Neural cell (in vitro differentiated cells): ENCODE data around the gene ZFP1. TPM values are rescaled to one million over a fixed set of nuclear protein-coding genes. Genes with fewer than 3 reads are reported as not detected.

Source experiments
- H2AFZ ChIP-seq: fragments of 200-600, 300-800 bp; sonication (generic), shearing (Covaris generic); 2 replicates; pipeline ENCODE4 v1.6.0; 2014; ENCODE audit warnings: low read depth, mild to moderate bottlenecking, antibody characterized with exemption, low read length, moderate library complexity
- H3F3A ChIP-seq: fragments of 200-600 bp; shearing (Covaris generic); 2 replicates; pipeline ENCODE4 v1.6.1; 2016; ENCODE audit warnings: mild to moderate bottlenecking, moderate library complexity, mixed read lengths, antibody characterized with exemption, low read length; ENCODE audit not compliant: insufficient read depth, poor library complexity, severe bottlenecking
- H3K27ac ChIP-seq: fragments of 200-600, 300-800 bp; sonication (generic), shearing (Covaris generic); 2 replicates; pipeline ENCODE4 v1.5.1; 2014; ENCODE audit warnings: mild to moderate bottlenecking, low read length, moderate library complexity
- H3K27me3 ChIP-seq: fragments of 300-800, 200-600 bp; sonication (generic), shearing (Covaris generic); 2 replicates; pipeline ENCODE4 v1.6.0; 2014; ENCODE audit warnings: mild to moderate bottlenecking, low read depth, low read length, moderate library complexity; ENCODE audit not compliant: insufficient read depth
- H3K36me3 ChIP-seq: fragments of 300-800, 200-600 bp; sonication (generic), shearing (Covaris generic); 2 replicates; pipeline ENCODE4 v1.5.1; 2014; ENCODE audit warnings: mild to moderate bottlenecking, antibody characterized with exemption, low read length, moderate library complexity; ENCODE audit not compliant: insufficient read depth
- H3K4me2 ChIP-seq: fragments of 300-800, 200-600 bp; sonication (generic), shearing (Covaris generic); 2 replicates; pipeline ENCODE4 v1.6.0; 2014; ENCODE audit warnings: mild to moderate bottlenecking, low read length
- H3K4me3 ChIP-seq: fragments of 300-800, 200-600 bp; sonication (generic), shearing (Covaris generic); 2 replicates; pipeline ENCODE4 v1.5.1; 2014; ENCODE audit warnings: mild to moderate bottlenecking, low read length, moderate library complexity
- H3K79me2 ChIP-seq: fragments of 200-600 bp; shearing (Covaris generic); replicated peaks from 2 replicates; pipeline ENCODE4 v1.6.0; 2014; ENCODE audit warnings: mild to moderate bottlenecking, low read length, moderate library complexity; ENCODE audit not compliant: insufficient read depth
- H3K9ac ChIP-seq: fragments of 300-800, 200-600 bp; sonication (generic), shearing (Covaris generic); 2 replicates; pipeline ENCODE4 v1.6.1; 2016; ENCODE audit warnings: mild to moderate bottlenecking, low read length, mixed read lengths
- H3K9me2 ChIP-seq: fragments of 200-600 bp; shearing (Covaris generic); 2 replicates; pipeline ENCODE4 v1.6.1; 2016; ENCODE audit warnings: mild to moderate bottlenecking, low read length, mixed read lengths; ENCODE audit not compliant: insufficient read depth
- H3K9me3 ChIP-seq: fragments of 200-600, 300-800 bp; sonication (generic), shearing (Covaris generic); 2 replicates; pipeline ENCODE4 v1.6.1; 2016; ENCODE audit warnings: mild to moderate bottlenecking, mixed run types, low read length, moderate library complexity, mixed read lengths
- H4K20me1 ChIP-seq: fragments of 200-600 bp; shearing (Covaris generic); 2 replicates; pipeline ENCODE4 v1.6.1; 2016; ENCODE audit warnings: mild to moderate bottlenecking, mixed run types; ENCODE audit not compliant: insufficient read depth
- CTCF ChIP-seq: fragments of 450-650 bp; IDR thresholded peaks from 2 replicates; pipeline ENCODE4 v1.5.1; 2014; ENCODE audit warnings: antibody characterized with exemption, mild to moderate bottlenecking, moderate library complexity; ENCODE audit not compliant: poor library complexity, severe bottlenecking
- EP300 ChIP-seq: fragments of 450-650 bp; conservative IDR thresholded peaks from 2 replicates; pipeline ENCODE4 v1.6.1; 2014; ENCODE audit warnings: antibody characterized with exemption, mild to moderate bottlenecking, moderate library complexity; ENCODE audit not compliant: poor library complexity, severe bottlenecking
- EZH2 ChIP-seq: fragments of 200-600, 300-800 bp; shearing (Covaris generic), sonication (generic); IDR thresholded peaks from 2 replicates; pipeline ENCODE4 v1.6.1; 2014; ENCODE audit warnings: antibody characterized with exemption, low read length, borderline replicate concordance, mild to moderate bottlenecking; ENCODE audit not compliant: insufficient read depth, poor library complexity, severe bottlenecking
- MXI1 ChIP-seq: fragments of 450-650 bp; conservative IDR thresholded peaks from 2 replicates; pipeline ENCODE4 v1.6.1; 2014; ENCODE audit warnings: antibody characterized with exemption, mild to moderate bottlenecking; ENCODE audit not compliant: poor library complexity, severe bottlenecking
- POLR2AphosphoS5 ChIP-seq: IDR thresholded peaks from 2 replicates; pipeline ENCODE4 v1.6.1; 2012
- RAD21 ChIP-seq: fragments of 450-650 bp; conservative IDR thresholded peaks from 2 replicates; pipeline ENCODE4 v1.6.1; 2014; ENCODE audit warnings: antibody characterized with exemption, mild to moderate bottlenecking, moderate library complexity
- REST ChIP-seq: IDR thresholded peaks from 2 replicates; pipeline ENCODE4 v1.6.1; 2012; ENCODE audit warnings: borderline replicate concordance
- SMC3 ChIP-seq: fragments of 450-650 bp; conservative IDR thresholded peaks from 2 replicates; pipeline ENCODE4 v1.6.1; 2014; ENCODE audit warnings: antibody characterized with exemption, mild to moderate bottlenecking, moderate library complexity; ENCODE audit not compliant: poor library complexity
- TAF1 ChIP-seq: IDR thresholded peaks from 2 replicates; pipeline ENCODE4 v1.6.1; 2012; ENCODE audit warnings: low read depth
- polyA plus RNA-seq: library from polyadenylated mRNA; depleted of rRNA; stranded (reverse); fragments of >200 nt; gene quantifications from 2 replicates; pipeline ENCODE4 v1.2.3, GENCODE V29; 2014

Gene ZFP1
- polyA plus RNA-seq, 1 donor from 2014 or later: 47.1 TPM

- H3K4me3 ChIP-seq: no peak overlapping the region
- H2AFZ ChIP-seq: no peak overlapping the region
- no peaks in the 10 kb centered on the region for H3F3A ChIP-seq
- no peaks in the 10 kb centered on the region for H4K20me1 ChIP-seq
- TF ChIP-seq REST: no peak
- TF ChIP-seq MXI1: no peak
- no peak for TF ChIP-seq SMC3
- peak; percentile 16 for TF ChIP-seq RAD21
- no peak for TF ChIP-seq POLR2AphosphoS5
- no peak for TF ChIP-seq EP300
- TF ChIP-seq CTCF: no peak
- no peak for TF ChIP-seq TAF1
- no peaks in the 10 kb centered on the region for H3K36me3 ChIP-seq
- no peak overlapping the region for H3K27ac ChIP-seq
- H3K9me3 ChIP-seq: peaks cover 9% of the 10 kb centered on the region
- no peaks in the 10 kb centered on the region for H3K79me2 ChIP-seq
- no peaks in the 10 kb centered on the region for H3K9me2 ChIP-seq
- H3K9ac ChIP-seq: no peak overlapping the region
- H3K27me3 ChIP-seq: no peaks in the 10 kb centered on the region
- H3K4me2 ChIP-seq: no peak overlapping the region
Observed at GRCh38 chr16:75130150-75130771, 18.1 kb upstream of the ZFP1 start.

GRCh38 chr16:75131081-75131480 lies 17.2 kb upstream of the ZFP1 start:
- no peaks in the 10 kb centered on the region for H3K27me3 ChIP-seq
- TF ChIP-seq CTCF (no peak), TAF1 (no peak), MXI1 (no peak), EZH2 (no peak), REST (no peak), POLR2AphosphoS5 (no peak), EP300 (no peak), RAD21 (no peak), SMC3 (no peak)

More at GRCh38 chr16:75131081-75131480, 17.2 kb upstream of the ZFP1 start:
- Histone ChIP-seq H3K36me3 (no peaks in the 10 kb centered on the region), H2AFZ (no peak overlapping the region), H3K27ac (no peak overlapping the region), H4K20me1 (no peaks in the 10 kb centered on the region), H3K9me3 (peaks cover 9% of the 10 kb centered on the region), H3K79me2 (no peaks in the 10 kb centered on the region), H3K9ac (no peak overlapping the region), H3K4me2 (no peak overlapping the region), H3K9me2 (no peaks in the 10 kb centered on the region), H3F3A (no peaks in the 10 kb centered on the region), H3K4me3 (no peak overlapping the region)
